ENCODE measurements around the gene PODN. TPM values are rescaled to one million over a fixed set of nuclear protein-coding genes. Genes with fewer than 3 reads are reported as not detected.

PODN gene
- total and polyA plus RNA-seq, 7 donors = 1.6 to 200 (median 67.6) TPM

DNA sequence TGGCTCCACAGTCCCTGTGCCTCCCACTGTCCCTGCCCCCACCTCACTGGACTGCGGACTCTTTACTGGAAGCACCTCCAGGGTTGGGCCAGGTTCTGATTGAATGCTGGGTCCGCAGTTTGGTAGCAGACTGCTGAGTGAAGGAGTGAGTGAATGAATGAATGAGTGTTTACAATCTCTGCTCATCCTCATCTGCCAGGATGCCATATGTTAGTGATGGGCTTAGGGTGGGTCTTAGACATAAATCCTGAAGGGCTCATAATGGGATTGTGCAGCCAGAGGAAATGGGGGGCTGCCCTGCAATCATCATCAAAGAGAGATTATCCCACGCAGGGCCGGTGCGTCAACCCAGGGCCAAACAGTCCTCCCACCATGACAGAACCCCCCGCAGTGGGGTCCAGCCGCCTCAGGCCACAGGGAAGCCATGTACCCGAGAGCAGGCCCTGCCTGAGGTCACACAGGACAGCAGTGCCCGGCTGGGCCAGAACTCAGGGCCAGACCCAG lies 54.3 kb downstream of the PODN start:
- Histone ChIP-seq H3K36me3 (no peaks in the 10 kb centered on the region), H3K4me1 (peaks cover 0 to 34% (median 16%) of the 10 kb centered on the region in 4 donors), H3K4me3 (no peak overlapping the region), H3K27ac (peak overlapping the region in 2 of 4 donors; percentile 13 to 20), H3K27me3 (no peaks in the 10 kb centered on the region), H3K9me3 (peaks cover 0 to 4% (median 0%) of the 10 kb centered on the region in 4 donors)
- intact Hi-C loops (cut with DNase I) = no loop called here
- 74 to 85% methylated on average over 9 of the region's 9 CpGs for WGBS, 2 donors
- DNase-seq = no peak
- TF ChIP-seq POLR2AphosphoS5 (IDR thresholded peaks at IDR 0.05) (no peak), POLR2A (IDR thresholded peaks at IDR 0.05) (no peak), EP300 (IDR thresholded peaks at IDR 0.05) (no peak), CTCF (IDR thresholded peaks at IDR 0.05) (no peak)

GRCh38 chr1:53116933-53117600 lies 55.1 kb downstream of the PODN start:
- WGBS, 2 donors = 86 to 89% methylated on average over 11 of the region's 11 CpGs
- TF ChIP-seq CTCF (IDR thresholded peaks at IDR 0.05) (no peak), POLR2AphosphoS5 (IDR thresholded peaks at IDR 0.05) (no peak), POLR2A (IDR thresholded peaks at IDR 0.05) (no peak), EP300 (IDR thresholded peaks at IDR 0.05) (no peak)
- H3K4me1 ChIP-seq = peaks cover 0 to 40% (median 21%) of the 10 kb centered on the region in 4 donors
- H3K36me3 ChIP-seq = no peaks in the 10 kb centered on the region
- H3K4me3 ChIP-seq = no peak overlapping the region
- H3K27ac ChIP-seq = peak overlapping the region in 1 of 4 donors; percentile 20
- H3K9me3 ChIP-seq = peaks cover 0 to 3% (median 0%) of the 10 kb centered on the region in 4 donors
- no peak for DNase-seq
- no peaks in the 10 kb centered on the region for H3K27me3 ChIP-seq
- intact Hi-C loops (cut with DNase I) = no loop called here

DNA sequence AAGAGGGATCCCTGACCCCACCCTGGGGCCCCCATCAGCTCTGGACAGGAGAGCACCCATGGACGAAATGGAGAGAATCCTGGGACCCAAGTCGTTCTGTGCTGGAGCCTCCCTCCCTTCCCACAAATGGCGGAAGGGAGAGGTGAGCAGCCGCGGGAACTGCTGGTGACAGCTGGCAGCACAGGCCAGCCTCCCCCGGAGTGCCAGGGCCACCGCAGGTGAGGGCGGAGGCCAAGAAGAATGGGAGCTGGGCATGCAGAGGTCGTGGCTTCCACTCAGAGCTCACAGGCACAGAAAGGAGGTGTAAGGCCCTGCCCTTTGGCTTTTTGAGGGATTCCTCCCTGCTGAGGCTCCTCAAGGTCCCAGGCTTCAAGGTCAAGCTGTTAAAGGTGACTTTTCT lies 55.8 kb downstream of the PODN start:
- H3K4me1 ChIP-seq = peaks cover 0 to 44% (median 29%) of the 10 kb centered on the region in 4 donors
- DNase-seq = no peak
- H3K9me3 ChIP-seq = no peaks in the 10 kb centered on the region
- TF ChIP-seq CTCF (IDR thresholded peaks at IDR 0.05) (no peak), POLR2AphosphoS5 (IDR thresholded peaks at IDR 0.05) (no peak), EP300 (IDR thresholded peaks at IDR 0.05) (no peak), POLR2A (IDR thresholded peaks at IDR 0.05) (no peak)
- intact Hi-C loops (cut with DNase I) = no loop called here
- no peak overlapping the region for H3K4me3 ChIP-seq
- no peaks in the 10 kb centered on the region for H3K36me3 ChIP-seq
- no peaks in the 10 kb centered on the region for H3K27me3 ChIP-seq
- WGBS, 2 donors = 91% methylated on average over 9 of the region's 9 CpGs
- no peak overlapping the region for H3K27ac ChIP-seq

DNA sequence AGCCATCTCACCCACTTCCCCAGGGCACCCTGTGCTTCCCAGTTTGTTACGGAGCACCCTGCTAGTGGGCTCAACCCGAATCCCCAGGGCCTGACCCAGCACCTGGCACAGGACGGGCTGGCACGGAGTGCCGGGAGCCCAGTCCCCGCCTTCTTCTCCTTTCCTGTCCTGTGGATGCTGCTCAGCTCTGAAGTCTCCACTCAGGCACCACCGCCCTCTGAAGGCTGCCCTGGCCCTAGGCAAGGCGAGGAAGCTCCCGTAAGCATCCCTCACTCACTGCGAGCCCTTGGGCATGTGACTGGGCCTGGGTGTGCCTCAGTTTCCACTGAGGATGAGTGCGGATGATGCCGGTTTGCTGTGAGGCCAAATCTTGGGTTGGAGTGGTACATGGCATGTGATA lies 58.6 kb downstream of the PODN start:
- 83 to 84% methylated on average over 12 of the region's 12 CpGs for WGBS, 2 donors
- intact Hi-C loops (cut with DNase I) = no loop called here

More for the DNA sequence above, 58.6 kb downstream of the PODN start:
- no peaks in the 10 kb centered on the region for H3K9me3 ChIP-seq
- no peaks in the 10 kb centered on the region for H3K27me3 ChIP-seq
- DNase-seq = no peak
- TF ChIP-seq EP300 (IDR thresholded peaks at IDR 0.05) (no peak), CTCF (IDR thresholded peaks at IDR 0.05) (no peak), POLR2AphosphoS5 (IDR thresholded peaks at IDR 0.05) (no peak), POLR2A (IDR thresholded peaks at IDR 0.05) (no peak)
- peak overlapping the region in 2 of 4 donors; percentile 67 to 82 for H3K27ac ChIP-seq
- H3K36me3 ChIP-seq = no peaks in the 10 kb centered on the region
- H3K4me1 ChIP-seq = peaks cover 0 to 61% (median 54%) of the 10 kb centered on the region in 4 donors
- no peak overlapping the region for H3K4me3 ChIP-seq
